Heart left ventricle (tissue), 16 donors: Measurements from ENCODE around the gene DUS1L. TPM values are rescaled to one million over a fixed set of nuclear protein-coding genes. Genes with fewer than 3 reads are reported as not detected.

Experiments
- ATAC-seq, 4 donors: fragments of 200-7000 bp; cut with Tn5 transposase; one replicate each; pipeline ENCODE4 v1.9.1; 2020 to 2022; ENCODE audit warnings: moderate library complexity in 4 of 4, mild to moderate bottlenecking in 3 of 4, moderate number of reproducible peaks in 1 of 4
- DNase-seq, 5 donors: peaks; one replicate each; pipeline ENCODE4 v3.0.0-alpha.2; 2020
- H3K27ac ChIP-seq, 12 donors: fragments of 200-600 bp; sonication (generic) in 4 of 12; one replicate each; pipeline versions ENCODE4 v1.5.0 to v1.8.0; 2016 to 2022; ENCODE audit warnings: mild to moderate bottlenecking in 2 of 12
- H3K27me3 ChIP-seq, 9 donors: fragments of 200-600 bp; sonication (generic) in 2 of 9; one replicate each; pipeline versions ENCODE4 v1.5.1 to v1.8.0; 2016 to 2022; ENCODE audit warnings: mild to moderate bottlenecking in 3 of 9
- H3K36me3 ChIP-seq, 9 donors: fragments of 200-600 bp; sonication (generic) in 2 of 9; one replicate each; pipeline versions ENCODE4 v1.5.0 to v1.8.0; 2018 to 2022; ENCODE audit warnings: mild to moderate bottlenecking in 2 of 9
- H3K4me1 ChIP-seq, 12 donors: fragments of 200-600 bp; sonication (generic) in 4 of 12; one replicate each; pipeline versions ENCODE4 v1.5.0 to v1.8.0; 2016 to 2022; ENCODE audit warnings: mild to moderate bottlenecking in 3 of 12
- H3K4me3 ChIP-seq, 12 donors: fragments of 200-600 bp; sonication (generic) in 4 of 12; one replicate each; pipeline versions ENCODE4 v1.5.0 to v1.8.0; 2017 to 2022; ENCODE audit warnings: mild to moderate bottlenecking in 9 of 12, moderate library complexity in 4 of 12
- H3K9me3 ChIP-seq, 12 donors: fragments of 200-600 bp; sonication (generic) in 4 of 12; one replicate each; pipeline versions ENCODE4 v1.5.0 to v1.8.0; 2016 to 2022; ENCODE audit warnings: mild to moderate bottlenecking in 1 of 12
- POLR2A ChIP-seq, 2 donors: fragments of 450-650 bp; IDR thresholded peaks; one replicate each; pipeline ENCODE4 v1.6.1; 2017; ENCODE audit warnings: antibody characterized with exemption in 2 of 2, mild to moderate bottlenecking in 2 of 2, moderate library complexity in 2 of 2
- WGBS, 4 donors: extraction: QIAGEN DNeasy Blood & Tissue Kit in 2 of 4; methylation state at CpG; one replicate each; pipeline versions ENCODE4 v1.1.5 to v1.1.7; 2013 to 2018; 5-methylcytosine and 5-hydroxymethylcytosine counted together
- intact Hi-C, 10 donors: fragments of 100-400 bp; cut with DNase I; formaldehyde crosslinking; loops; one replicate each; pipeline versions ENCODE4 v1.11.1 to v1.14.2; 2022
- polyA plus RNA-seq, 2 donors: library from polyadenylated mRNA; stranded (reverse); fragments of 200-250 nt; gene quantifications; one replicate each; pipeline ENCODE4 v1.2.3, GENCODE V29; 2013
- total RNA-seq, 9 donors: library from RNA; depleted of rRNA in 2 of 9; stranded (reverse); fragments of >200 nt in 2 of 9; fragmentation: NEBNext Ultra II Directional in 3 of 9; extraction: Animal tissue kit (Norgen Biotek cat#: 25700) in 3 of 9; gene quantifications; one replicate each; pipeline versions ENCODE4 v1.1.0 to v1.2.4, GENCODE V29; 2016 to 2023
- TF ChIP-seq, protein P1 (sequence below), 12 donors: fragments of 200-600 bp; sonication (generic) in 4 of 12; IDR thresholded peaks; one replicate each; pipeline versions ENCODE4 v1.5.0 to v1.8.0; 2018 to 2022; ENCODE audit warnings: antibody characterized with exemption in 12 of 12, mild to moderate bottlenecking in 5 of 12
- donor health status: ischemic (EF 13 %, LVEDD 7.1; RV severe dilation, severe dysfunction).
- donor health status: healthy with polysubstance abuse.
- donor health status: DM: no; HTN: yes; CAD: no.
- donor health status: DM: no; HTN: no; CAD: no.
- donor health status: ischemic (EF 25% LVEDD 6.9; RV normal size, moderate dysfunction).
- donor health status: ischemic (EF 25% LVEDD 5.7; RV mildly dilated, moderate dysfunction).
- donor health status: healthy.
- donor health status: DM: yes; HTN: yes; CAD: no.
- donor health status: ischemic (EF 35%, LVEDD 5.7; RV mildly dilated, moderate dysfunction).
- donor health status: nonischemic (EF 11% LVEDD 7.7; RV severe dilation, severe dysfunction).
- donor health status: DM: yes; HTN: yes; CAD: no.
- donor health status: PGD.
- donor health status: ischemic (EF 29% LVEDD 5.4; RV normal size, mild dysfunction).
- donor health status: nonischemic (EF 23%, LVEDD 6.1; RV moderate dilation, normal function).

DUS1L gene
- total and polyA plus RNA-seq, 11 donors: 41.5 to 113 (median 60.4) TPM

DNA sequence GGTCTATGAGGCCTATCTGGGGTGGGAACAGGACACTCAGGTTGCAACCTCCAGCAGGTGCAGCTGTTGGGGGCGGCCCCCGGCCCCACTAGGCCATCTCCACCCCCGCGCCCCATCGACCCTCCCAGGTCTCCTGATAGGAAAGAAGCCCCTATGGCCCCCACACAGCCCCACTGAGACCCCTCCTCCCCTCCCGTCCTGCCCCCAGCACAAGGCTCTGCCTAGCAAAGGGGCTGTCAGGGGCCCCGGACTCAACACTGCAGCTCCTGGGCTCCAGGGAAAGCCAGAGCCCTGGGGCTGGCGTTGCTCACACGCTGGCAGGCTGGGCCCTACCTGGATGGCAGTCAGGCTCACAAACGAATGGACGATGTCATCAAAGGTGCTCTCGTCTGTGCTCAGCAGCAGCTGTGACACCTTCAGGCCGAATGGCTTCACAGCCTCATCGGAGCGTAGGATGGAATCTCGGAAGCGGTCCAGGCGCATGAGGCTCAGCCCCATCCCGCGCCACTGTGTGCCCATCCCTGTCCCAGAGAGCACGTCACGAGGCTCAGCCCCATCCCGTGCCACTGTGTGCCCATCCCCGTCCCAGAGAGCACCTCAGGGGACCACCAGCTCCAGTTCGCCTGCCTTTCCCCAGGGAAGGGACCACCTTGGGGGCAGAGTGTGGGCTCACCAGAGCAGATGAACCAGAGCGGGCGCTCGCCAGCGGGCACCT, 25.1 kb upstream of the DUS1L start:
- Histone ChIP-seq H3K9me3 (no peaks in the 10 kb centered on the region), H3K4me1 (no peaks in the 10 kb centered on the region), H3K27ac (no peak overlapping the region), H3K36me3 (peaks cover 0 to 100% (median 85%) of the 10 kb centered on the region in 9 donors), H3K27me3 (no peaks in the 10 kb centered on the region), H3K4me3 (no peak overlapping the region)
- ATAC-seq (no peak), DNase-seq (peak in 1 of 5 donors; percentile 6)
- TF ChIP-seq, protein P1, sequence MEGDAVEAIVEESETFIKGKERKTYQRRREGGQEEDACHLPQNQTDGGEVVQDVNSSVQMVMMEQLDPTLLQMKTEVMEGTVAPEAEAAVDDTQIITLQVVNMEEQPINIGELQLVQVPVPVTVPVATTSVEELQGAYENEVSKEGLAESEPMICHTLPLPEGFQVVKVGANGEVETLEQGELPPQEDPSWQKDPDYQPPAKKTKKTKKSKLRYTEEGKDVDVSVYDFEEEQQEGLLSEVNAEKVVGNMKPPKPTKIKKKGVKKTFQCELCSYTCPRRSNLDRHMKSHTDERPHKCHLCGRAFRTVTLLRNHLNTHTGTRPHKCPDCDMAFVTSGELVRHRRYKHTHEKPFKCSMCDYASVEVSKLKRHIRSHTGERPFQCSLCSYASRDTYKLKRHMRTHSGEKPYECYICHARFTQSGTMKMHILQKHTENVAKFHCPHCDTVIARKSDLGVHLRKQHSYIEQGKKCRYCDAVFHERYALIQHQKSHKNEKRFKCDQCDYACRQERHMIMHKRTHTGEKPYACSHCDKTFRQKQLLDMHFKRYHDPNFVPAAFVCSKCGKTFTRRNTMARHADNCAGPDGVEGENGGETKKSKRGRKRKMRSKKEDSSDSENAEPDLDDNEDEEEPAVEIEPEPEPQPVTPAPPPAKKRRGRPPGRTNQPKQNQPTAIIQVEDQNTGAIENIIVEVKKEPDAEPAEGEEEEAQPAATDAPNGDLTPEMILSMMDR (IDR thresholded peaks at IDR 0.05): no peak
- no peak for TF ChIP-seq POLR2A (IDR thresholded peaks at IDR 0.05)
- 88 to 96% (median 95%) methylated on average over 19 to 29 of the region's 29 CpGs for WGBS, 4 donors
- intact Hi-C loops: no loop called here

DNA sequence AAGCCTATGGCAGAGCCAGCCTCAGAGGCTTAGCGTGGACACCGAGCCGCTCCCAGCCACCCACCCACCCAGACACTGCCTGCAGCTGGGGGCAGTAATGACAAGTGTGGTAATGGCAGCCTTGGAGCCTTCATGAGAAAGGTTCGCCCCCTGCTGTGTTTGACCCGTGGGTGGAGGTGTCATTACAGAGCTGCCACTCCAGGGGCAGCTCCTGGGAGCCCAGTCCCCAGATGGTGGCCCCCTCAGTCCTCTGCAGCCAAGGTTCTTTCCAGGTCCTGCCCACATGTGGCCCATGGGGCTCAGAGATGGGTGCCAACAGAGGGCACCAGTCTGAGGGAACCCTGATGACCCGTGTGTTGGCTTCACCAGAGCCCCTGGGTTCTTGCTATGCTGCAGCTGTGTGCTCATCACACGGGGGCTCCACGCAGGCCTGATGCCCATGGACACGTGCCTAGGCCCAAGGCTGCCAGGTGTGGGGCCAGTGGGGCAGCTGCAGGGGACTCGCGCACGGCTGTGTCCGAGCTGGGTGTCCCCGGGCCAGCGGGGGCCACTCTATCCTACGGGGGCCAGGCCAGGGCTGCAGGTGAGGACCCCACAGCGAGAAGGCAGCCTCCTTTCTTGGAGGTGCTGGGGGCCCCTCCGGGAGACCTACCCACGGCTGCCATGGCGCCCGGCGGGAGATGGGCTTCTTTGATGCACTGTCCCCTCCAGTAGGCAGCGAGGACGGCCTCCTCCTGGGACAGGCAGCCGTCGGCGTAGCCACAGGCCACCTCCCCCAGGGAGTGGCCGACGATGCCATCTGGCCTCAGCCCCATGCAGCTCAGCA, 24.3 kb upstream of the DUS1L start:
- no peak for TF ChIP-seq POLR2A (IDR thresholded peaks at IDR 0.05)
- TF ChIP-seq, protein P1 (IDR thresholded peaks at IDR 0.05): no peak
- peaks cover 0 to 100% (median 89%) of the 10 kb centered on the region in 9 donors for H3K36me3 ChIP-seq
- WGBS, 4 donors: 91 to 96% (median 92%) methylated on average over 10 to 29 of the region's 29 CpGs

DNA sequence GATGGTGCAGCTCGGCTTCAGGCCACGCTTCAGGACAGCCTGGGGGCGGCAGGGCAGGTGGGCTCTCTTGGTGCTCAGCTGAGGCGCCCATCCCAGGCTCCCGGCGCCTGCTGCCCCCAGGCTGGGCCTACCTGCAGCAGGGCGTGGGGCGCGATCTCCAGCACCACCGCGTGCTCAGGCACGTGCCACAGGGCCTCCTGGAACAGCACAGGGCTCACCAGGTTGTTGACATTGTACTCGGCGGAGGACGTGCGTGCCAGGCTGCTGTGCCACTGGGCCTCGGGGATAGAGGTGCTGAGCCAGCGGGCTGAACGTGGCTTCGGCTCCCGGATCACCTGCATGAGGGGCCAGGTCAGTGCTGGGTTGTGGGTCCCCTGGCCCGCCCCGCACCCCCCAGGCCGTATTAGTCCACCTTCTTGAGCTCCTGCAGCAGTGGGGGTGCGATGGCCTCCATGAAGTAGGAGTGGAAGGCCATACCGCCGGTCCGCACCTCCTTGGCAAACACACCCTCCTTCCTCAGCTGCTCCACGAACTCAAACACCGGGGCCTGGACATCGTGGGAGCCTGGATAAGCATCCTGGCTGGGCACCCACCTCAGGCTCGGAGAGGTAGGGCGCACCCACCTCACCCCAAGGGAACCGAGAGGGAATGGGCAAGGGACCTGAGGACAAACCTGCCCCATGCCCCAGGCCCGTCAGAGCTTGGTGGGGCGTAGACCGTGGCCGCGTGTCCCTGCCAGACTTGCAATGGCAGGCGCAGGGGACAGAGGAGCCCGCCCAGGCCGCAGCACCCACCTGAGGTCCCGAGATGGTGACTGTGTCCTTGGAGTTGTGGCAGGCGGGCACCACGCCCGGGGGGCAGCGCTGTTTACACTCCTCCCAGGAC, 23.5 kb upstream of the DUS1L start:
- WGBS, 4 donors: 94 to 97% (median 96%) methylated on average over 21 to 47 of the region's 47 CpGs
- no peaks in the 10 kb centered on the region for H3K27me3 ChIP-seq

More for the DNA sequence above, 24.3 kb upstream of the DUS1L start:
- peak in 1 of 5 donors; percentile 6 for DNase-seq
- no peaks in the 10 kb centered on the region for H3K9me3 ChIP-seq
- ATAC-seq: no peak
- intact Hi-C loops: no loop called here
- no peaks in the 10 kb centered on the region for H3K27me3 ChIP-seq
- no peak overlapping the region for H3K27ac ChIP-seq
- H3K4me1 ChIP-seq: no peaks in the 10 kb centered on the region
- H3K4me3 ChIP-seq: no peak overlapping the region

More for the DNA sequence above, 23.5 kb upstream of the DUS1L start:
- TF ChIP-seq, protein P1 (IDR thresholded peaks at IDR 0.05): no peak
- no peak for TF ChIP-seq POLR2A (IDR thresholded peaks at IDR 0.05)
- Histone ChIP-seq H3K4me3 (no peak overlapping the region), H3K36me3 (peaks cover 0 to 100% (median 90%) of the 10 kb centered on the region in 9 donors), H3K27ac (no peak overlapping the region), H3K4me1 (no peaks in the 10 kb centered on the region), H3K9me3 (no peaks in the 10 kb centered on the region)
- ATAC-seq: no peak
- DNase-seq: peak in 3 of 5 donors; percentile 4 to 61 (median 18)
- intact Hi-C loops: no loop called here
